ENCODE data around the gene APBA1.

DNA sequence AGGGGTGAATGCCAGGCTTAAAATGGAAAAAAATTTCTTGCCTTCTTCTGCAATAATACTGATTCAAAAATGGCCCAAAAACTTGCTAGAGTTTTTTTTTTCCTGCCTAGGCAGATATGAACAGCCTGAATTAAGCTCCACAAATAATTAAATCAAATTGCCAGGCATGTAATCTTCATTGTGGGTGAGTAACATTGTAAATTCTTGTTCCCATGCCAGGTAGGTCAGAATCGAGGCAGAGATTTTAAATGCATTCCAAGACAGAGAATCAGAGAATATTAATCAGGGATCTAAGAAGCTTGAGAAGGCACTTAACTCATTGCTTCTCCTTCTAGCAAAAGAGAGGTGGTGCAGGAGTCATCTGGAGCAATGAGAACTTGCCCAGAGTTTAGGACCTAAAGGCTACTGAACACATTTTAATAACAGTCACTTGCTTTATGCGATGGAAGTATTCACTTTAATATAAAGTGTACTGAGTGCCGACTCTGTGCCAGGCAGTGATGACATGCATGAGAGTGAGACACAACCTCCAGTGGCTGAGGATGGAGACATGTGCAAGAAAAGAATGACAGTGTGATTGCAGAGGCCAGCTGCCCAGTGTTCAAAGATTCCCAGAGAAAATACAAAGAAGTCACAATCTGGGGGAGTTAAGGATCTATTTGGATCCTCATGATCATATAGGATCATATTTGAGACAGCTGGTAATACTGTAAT, 102.3 kb downstream of the APBA1 start:
- TF ChIP-seq, protein P1, sequence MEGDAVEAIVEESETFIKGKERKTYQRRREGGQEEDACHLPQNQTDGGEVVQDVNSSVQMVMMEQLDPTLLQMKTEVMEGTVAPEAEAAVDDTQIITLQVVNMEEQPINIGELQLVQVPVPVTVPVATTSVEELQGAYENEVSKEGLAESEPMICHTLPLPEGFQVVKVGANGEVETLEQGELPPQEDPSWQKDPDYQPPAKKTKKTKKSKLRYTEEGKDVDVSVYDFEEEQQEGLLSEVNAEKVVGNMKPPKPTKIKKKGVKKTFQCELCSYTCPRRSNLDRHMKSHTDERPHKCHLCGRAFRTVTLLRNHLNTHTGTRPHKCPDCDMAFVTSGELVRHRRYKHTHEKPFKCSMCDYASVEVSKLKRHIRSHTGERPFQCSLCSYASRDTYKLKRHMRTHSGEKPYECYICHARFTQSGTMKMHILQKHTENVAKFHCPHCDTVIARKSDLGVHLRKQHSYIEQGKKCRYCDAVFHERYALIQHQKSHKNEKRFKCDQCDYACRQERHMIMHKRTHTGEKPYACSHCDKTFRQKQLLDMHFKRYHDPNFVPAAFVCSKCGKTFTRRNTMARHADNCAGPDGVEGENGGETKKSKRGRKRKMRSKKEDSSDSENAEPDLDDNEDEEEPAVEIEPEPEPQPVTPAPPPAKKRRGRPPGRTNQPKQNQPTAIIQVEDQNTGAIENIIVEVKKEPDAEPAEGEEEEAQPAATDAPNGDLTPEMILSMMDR (IDR thresholded peaks at IDR 0.05) = no peak
- TF ChIP-seq EZH2phosphoT487 (IDR thresholded peaks at IDR 0.05) = no peak
- TF ChIP-seq EZH2 (IDR thresholded peaks at IDR 0.05) = no peak

All from neural progenitor cell (in vitro differentiated cells).